Transverse colon (tissue), 4 donors: ENCODE results near the gene NPNT. TPM values are rescaled to one million over a fixed set of nuclear protein-coding genes. Genes with fewer than 3 reads are reported as not detected.

ENCODE experiments used
- DNase-seq: peaks from one replicate; pipeline ENCODE4 v3.0.0-alpha.2; 2019
- H3K27ac ChIP-seq, 4 donors: fragments of 200-600 bp; sonication (generic); 2 replicates each; pipeline ENCODE4 v1.5.1; 2016 to 2018; ENCODE audit warnings: inconsistent platforms in 4 of 4
- H3K27me3 ChIP-seq: fragments of 200-600 bp; sonication (generic); 2 replicates; pipeline ENCODE4 v1.5.1; 2017; ENCODE audit warnings: inconsistent platforms
- H3K36me3 ChIP-seq, 4 donors: fragments of 200-600 bp; sonication (generic); 2 replicates each; pipeline ENCODE4 v1.5.1; 2017 to 2019; ENCODE audit warnings: inconsistent platforms in 4 of 4
- H3K4me1 ChIP-seq, 4 donors: fragments of 200-600 bp; sonication (generic); 2 replicates each; pipeline ENCODE4 v1.5.1; 2017 to 2020; ENCODE audit warnings: inconsistent platforms in 4 of 4
- H3K4me3 ChIP-seq, 4 donors: fragments of 200-600 bp; sonication (generic); 1 replicate in 1 of 4; 2 replicates in 3 of 4; pipeline versions ENCODE4 v1.5.1 to v1.6.1; 2017 to 2019; ENCODE audit warnings: inconsistent platforms in 4 of 4
- H3K9me3 ChIP-seq, 2 donors: fragments of 200-600 bp; sonication (generic); 2 replicates each; pipeline ENCODE4 v1.5.1; 2017 to 2019; ENCODE audit warnings: inconsistent platforms in 2 of 2
- CTCF ChIP-seq, 5 experiments: fragments of 200-600 bp in 3 of 5; fragments of 450-650 bp in 2 of 5; sonication (generic) in 3 of 5; IDR thresholded peaks; 1 replicate in 2 of 5; 2 replicates in 3 of 5; pipeline ENCODE4 v1.5.1; 2016 to 2017; ENCODE audit warnings: antibody characterized with exemption in 5 of 5, inconsistent platforms in 3 of 5, mild to moderate bottlenecking in 2 of 5, moderate library complexity in 1 of 5
- EP300 ChIP-seq: sonication (generic); formaldehyde crosslinking; IDR thresholded peaks from one replicate; pipeline ENCODE4 v1.6.1; 2017; ENCODE audit warnings: antibody characterized with exemption, low read depth
- POLR2A ChIP-seq: fragments of 450-650 bp; IDR thresholded peaks from one replicate; pipeline ENCODE4 v1.6.1; 2016; ENCODE audit warnings: antibody characterized with exemption, mild to moderate bottlenecking, moderate library complexity
- POLR2AphosphoS5 ChIP-seq, 3 donors: sonication (generic); formaldehyde crosslinking; IDR thresholded peaks; one replicate each; pipeline ENCODE4 v1.6.1; 2016; ENCODE audit warnings: antibody characterized with exemption in 3 of 3
- WGBS, 2 donors: methylation state at CpG; one replicate each; pipeline ENCODE4 v1.1.5; 2018; ENCODE audit warnings: low coverage in 1 of 2; 5-methylcytosine and 5-hydroxymethylcytosine counted together
- in situ Hi-C, 4 donors: fragments of 200-750 bp; cut with MboI; loops; one replicate each; pipeline versions ENCODE4 v1.15.0 to v1.15.1; 2017; ENCODE audit warnings: low sequenced_read_pairs in 3 of 4, low pct_ligation_motif_present in 1 of 4, low pct_unique_long_range_greater_than_20kb in 1 of 4
- intact Hi-C: fragments of 100-400 bp; cut with DNase I; formaldehyde crosslinking; loops from one replicate; pipeline ENCODE4 v1.15.1; 2023; ENCODE audit warnings: low total_unique reads
- total RNA-seq, 4 donors: library from RNA; depleted of rRNA; stranded (reverse); fragments of >200 nt; gene quantifications; one replicate each; pipeline ENCODE4 v1.1.0, GENCODE V29; 2016

The NPNT gene
- total RNA-seq, 4 donors from 2014 or later: 4.5 to 26.3 (median 24.4) TPM

GRCh38 chr4:105991726-105992125 is 96.5 kb downstream of the NPNT start:
- in situ Hi-C loops (no loop called here), intact Hi-C loops (no loop called here)
- no peak for DNase-seq
- Histone ChIP-seq H3K9me3 (no peaks in the 10 kb centered on the region), H3K4me3 (no peak overlapping the region), H3K27ac (no peak overlapping the region), H3K4me1 (peaks cover 0 to 6% (median 0%) of the 10 kb centered on the region in 4 donors), H3K36me3 (no peaks in the 10 kb centered on the region), H3K27me3 (no peaks in the 10 kb centered on the region)
- 95 to 96% methylated on average over 4 to 8 of the region's 8 CpGs for WGBS, 2 donors
- TF ChIP-seq POLR2AphosphoS5 (IDR thresholded peaks at IDR 0.05) (no peak), CTCF (IDR thresholded peaks at IDR 0.05) (no peak), EP300 (no peak), POLR2A (no peak)

GRCh38 chr4:105992641-105993305 is 97.5 kb downstream of the NPNT start:
- Histone ChIP-seq H3K27me3 (no peaks in the 10 kb centered on the region), H3K4me1 (peaks cover 0 to 6% (median 0%) of the 10 kb centered on the region in 4 donors), H3K36me3 (no peaks in the 10 kb centered on the region), H3K9me3 (no peaks in the 10 kb centered on the region), H3K4me3 (no peak overlapping the region), H3K27ac (no peak overlapping the region)
- in situ Hi-C loops (no loop called here), intact Hi-C loops (no loop called here)
- WGBS, 2 donors: 97 to 100% methylated on average over 1 to 2 of the region's 2 CpGs
- DNase-seq: no peak
- no peak for TF ChIP-seq POLR2A
- TF ChIP-seq POLR2AphosphoS5 (IDR thresholded peaks at IDR 0.05): no peak
- TF ChIP-seq CTCF (IDR thresholded peaks at IDR 0.05): no peak
- no peak for TF ChIP-seq EP300

GRCh38 chr4:105994061-105994460 is 98.8 kb downstream of the NPNT start:
- 57 to 63% methylated on average over 4 to 6 of the region's 6 CpGs for WGBS, 2 donors
- Histone ChIP-seq H3K27ac (no peak overlapping the region), H3K27me3 (no peaks in the 10 kb centered on the region), H3K4me1 (peaks cover 0 to 6% (median 3%) of the 10 kb centered on the region in 4 donors), H3K36me3 (no peaks in the 10 kb centered on the region), H3K4me3 (no peak overlapping the region), H3K9me3 (no peaks in the 10 kb centered on the region)
- in situ Hi-C loops: no loop called here
- no peak for DNase-seq
- TF ChIP-seq POLR2A: no peak
- TF ChIP-seq CTCF (IDR thresholded peaks at IDR 0.05): no peak
- no peak for TF ChIP-seq EP300
- TF ChIP-seq POLR2AphosphoS5 (IDR thresholded peaks at IDR 0.05): no peak
- intact Hi-C loops: no loop called here

- H3K4me1 ChIP-seq: peaks cover 0 to 6% (median 3%) of the 10 kb centered on the region in 4 donors
- H3K4me3 ChIP-seq: no peak overlapping the region
- H3K36me3 ChIP-seq: no peaks in the 10 kb centered on the region
- H3K9me3 ChIP-seq: no peaks in the 10 kb centered on the region
- H3K27ac ChIP-seq: no peak overlapping the region
- no peak for DNase-seq
- intact Hi-C loops: no loop called here
- no peaks in the 10 kb centered on the region for H3K27me3 ChIP-seq
- 72% methylated on average over 5 of the region's 5 CpGs; no CpG with 5 or more reads in 1 of the 2 donors for WGBS, 2 donors
- no peak for TF ChIP-seq EP300
- TF ChIP-seq POLR2A: no peak
- TF ChIP-seq CTCF (IDR thresholded peaks at IDR 0.05): no peak
- TF ChIP-seq POLR2AphosphoS5 (IDR thresholded peaks at IDR 0.05): no peak
- in situ Hi-C loops: no loop called here
These were observed 99.7 kb downstream of the NPNT start for GRCh38 chr4:105994841-105995501.
